Measurements from ENCODE around the gene HIVEP2.
A peak's percentile ranks its signal among the peaks of the same experiment; 100 is the strongest.
"Not testable (repeated sequence)": the region's sequence is repeated elsewhere in the genome, so short reads cannot be mapped to it uniquely, and the experiment has no call there.

HIVEP2 gene

DNA sequence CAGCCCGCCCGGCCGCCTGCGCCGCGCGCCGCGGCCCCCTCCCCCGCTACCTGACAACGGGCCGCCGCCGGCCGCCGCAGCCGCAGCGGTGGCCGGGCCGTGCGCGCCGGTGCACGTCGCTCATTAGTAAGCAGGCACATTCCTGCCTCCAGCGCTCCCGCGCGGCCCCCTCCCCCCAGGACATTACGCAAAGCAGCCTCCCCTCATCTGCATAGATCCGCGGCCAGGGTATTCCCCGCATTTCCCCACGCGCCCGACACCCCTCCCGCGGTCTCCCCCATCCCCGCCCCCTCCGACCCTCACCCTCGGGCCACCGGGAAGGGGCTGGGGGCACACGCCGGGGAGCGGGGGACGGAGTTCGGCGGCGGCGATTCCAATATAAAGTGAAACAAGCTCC is at the start of gene HIVEP2:
HIVEP2 (minus strand) TSS at position 128 of the 397 bp plus-strand sequence. CDS start 170,438 bp downstream, outside the sequence.
- peak; percentile 4 to 23 for DNase-seq

GRCh38 chr6:142993977-142994376 is 49.0 kb upstream of the HIVEP2 start:
- DNase-seq: no peak

- no peak for DNase-seq
Observed at GRCh38 chr6:142987490-142987889, 42.5 kb upstream of the HIVEP2 start.

GRCh38 chr6:142985281-142985680 is 40.3 kb upstream of the HIVEP2 start:
- no peak for DNase-seq

- DNase-seq: no peak
Observed at GRCh38 chr6:142984386-142984785, 39.4 kb upstream of the HIVEP2 start.

GRCh38 chr6:142975365-142975764 is 30.4 kb upstream of the HIVEP2 start:
- DNase-seq: no peak

DNA sequence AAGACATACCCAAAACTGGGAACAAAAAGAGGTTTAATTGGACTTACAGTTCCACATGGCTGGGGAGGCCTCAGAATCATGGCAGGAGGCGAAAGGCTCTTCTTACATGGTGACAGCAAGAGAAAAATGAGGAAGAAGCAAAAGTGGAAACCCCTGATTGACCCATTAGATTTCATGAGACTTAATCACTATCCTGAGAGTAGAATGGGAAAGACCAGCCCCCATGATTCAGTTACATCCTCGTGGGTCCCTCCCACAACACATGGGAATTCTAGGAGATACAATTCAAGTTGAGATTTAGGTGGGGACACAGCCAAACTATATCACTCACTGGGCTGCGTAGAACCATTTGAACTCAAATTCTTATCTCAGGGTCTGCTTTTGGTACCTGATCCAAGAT is 26.0 kb upstream of the HIVEP2 start:
- not testable (repeated sequence) for DNase-seq

- DNase-seq: no peak
Observed at GRCh38 chr6:142968601-142969000, 23.6 kb upstream of the HIVEP2 start.

DNA sequence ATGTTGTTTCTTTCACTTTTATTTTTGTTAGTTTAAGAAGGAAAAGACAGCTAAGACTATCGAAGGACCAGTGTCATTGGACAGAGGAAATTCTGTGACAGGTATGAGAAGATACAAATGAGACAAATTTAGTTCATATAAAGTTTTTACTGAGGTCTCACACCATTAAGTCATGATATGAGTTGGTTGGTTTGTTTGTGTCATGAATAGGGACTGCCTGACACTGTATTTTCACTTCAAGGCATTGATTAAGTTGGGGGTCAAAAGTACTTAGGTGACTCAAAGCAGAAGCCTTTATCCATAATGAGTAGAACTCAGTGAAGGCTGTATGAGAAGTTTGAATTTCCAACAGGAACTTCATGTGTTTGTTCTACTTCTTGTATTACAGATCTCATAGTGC is 21.3 kb upstream of the HIVEP2 start:
- DNase-seq: no peak

DNA sequence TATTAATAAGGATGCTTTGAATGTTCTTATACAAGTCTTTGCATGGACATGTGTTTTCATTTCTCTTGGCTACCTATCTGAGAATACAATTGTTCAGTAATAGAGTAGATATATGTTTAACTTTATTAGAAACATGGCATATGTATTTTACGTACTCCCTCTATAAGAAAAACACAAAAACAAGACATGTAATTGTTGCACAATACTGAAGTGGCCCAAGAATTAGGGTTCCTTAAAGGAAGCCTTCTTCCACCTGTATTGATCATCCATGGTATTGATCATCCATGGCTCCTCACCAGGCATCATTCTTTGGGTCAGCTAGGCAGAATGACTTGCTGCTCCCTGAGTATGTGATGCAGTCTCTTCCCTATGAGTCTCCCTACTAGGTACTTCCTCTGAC is 20.2 kb upstream of the HIVEP2 start:
- no peak for DNase-seq

DNA sequence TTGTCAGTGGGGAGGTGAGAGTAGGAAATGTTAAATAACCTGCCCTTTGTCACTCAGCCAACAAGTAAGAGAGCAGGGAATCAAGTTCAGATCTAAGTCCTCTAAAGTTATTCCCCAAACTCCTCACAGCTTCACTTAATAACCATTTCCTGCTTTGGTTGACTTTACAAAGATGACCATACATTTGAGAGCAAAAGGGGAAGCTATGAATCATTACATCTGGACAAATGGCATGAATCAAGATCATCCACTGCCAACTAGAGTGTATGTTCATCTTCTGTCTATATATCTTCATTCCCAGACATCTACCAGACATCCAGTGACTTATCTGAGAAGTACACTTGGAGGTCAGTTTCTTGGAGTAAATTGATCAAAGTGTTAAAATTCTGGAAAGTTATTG is 15.1 kb upstream of the HIVEP2 start:
- DNase-seq: no peak

DNA sequence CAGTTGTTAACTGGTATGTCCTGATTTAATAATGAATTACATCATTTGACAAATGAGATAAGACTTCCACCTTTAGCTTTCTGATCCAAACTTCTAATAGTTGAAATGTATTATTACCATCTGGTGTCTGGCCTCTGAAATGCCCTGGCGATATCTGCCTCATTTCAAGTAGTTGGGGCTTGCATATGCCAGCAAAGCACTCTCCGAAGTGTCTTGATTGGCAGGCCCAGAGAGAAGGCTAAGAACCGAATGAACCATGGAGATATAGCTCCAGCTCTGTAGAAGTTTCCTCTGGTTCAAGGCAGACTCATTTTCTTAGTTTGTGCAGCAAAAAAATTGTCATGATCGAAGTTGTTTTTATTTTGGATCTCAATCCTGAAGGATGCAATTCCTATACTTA is 13.4 kb upstream of the HIVEP2 start:
- no peak for DNase-seq

DNA sequence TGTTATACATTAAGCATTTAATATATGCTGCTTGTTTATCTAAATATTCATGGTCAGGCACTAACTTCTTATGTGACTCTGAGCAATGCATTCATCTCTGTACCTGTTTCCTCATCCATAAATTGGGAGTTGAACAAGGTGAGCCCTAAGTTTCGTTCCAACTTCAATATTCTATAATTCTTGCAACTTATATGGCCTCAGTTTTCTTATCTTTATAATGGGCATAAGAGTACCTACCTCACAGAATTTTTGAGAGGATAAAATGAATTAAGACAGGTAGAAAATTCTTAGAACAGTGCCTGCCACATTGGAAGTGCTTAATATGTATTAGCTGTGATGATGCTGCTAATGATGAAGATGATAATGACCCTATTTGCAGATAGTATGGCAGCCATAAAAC is 11.8 kb upstream of the HIVEP2 start:
- DNase-seq: no peak

- no peak for DNase-seq
Observed at GRCh38 chr6:142954844-142955243, 9.9 kb upstream of the HIVEP2 start.

DNA sequence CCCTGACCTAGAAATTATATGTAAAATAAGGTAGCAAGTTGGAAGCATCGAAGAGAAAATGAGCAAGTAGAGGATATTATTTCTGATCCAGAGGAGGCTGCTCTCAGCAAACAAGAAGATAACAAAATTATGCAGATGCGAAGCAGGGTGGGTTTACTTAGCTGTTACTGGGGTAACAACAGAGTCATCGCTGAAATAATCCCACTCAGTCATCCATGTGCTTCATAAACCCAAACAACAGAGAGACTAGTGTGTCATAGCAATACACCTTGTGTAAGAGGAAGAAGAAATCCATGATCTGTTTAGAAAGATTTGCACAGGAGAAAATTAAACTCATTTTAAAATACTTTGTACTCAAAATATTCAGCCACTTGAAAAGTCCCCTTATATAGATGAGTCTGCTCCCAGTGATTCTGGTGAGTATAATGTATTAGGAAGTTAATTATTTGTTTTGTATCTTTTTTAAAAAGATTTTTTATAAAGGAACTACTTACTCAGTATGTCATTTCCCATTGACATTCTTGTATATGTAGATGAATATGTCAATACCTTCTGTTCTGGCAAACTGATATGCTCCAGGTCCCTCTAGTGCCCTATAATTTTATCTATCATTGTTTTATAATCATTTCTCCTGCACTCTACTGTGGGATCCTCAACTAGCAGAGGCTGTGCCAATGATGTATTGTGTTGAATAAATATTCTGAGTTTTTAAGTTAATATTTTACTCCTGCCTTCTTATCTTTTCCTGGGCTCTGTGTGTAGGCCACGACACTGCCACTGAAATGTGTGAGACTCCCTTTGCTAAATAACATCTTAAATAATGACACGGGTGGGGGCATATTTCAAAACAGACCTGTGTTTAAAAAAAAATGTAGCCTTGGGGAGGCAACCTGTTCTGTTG is 8.6 kb upstream of the HIVEP2 start:
- DNase-seq: no peak

- DNase-seq: no peak
Observed at GRCh38 chr6:142952614-142953013, 7.6 kb upstream of the HIVEP2 start.

DNA sequence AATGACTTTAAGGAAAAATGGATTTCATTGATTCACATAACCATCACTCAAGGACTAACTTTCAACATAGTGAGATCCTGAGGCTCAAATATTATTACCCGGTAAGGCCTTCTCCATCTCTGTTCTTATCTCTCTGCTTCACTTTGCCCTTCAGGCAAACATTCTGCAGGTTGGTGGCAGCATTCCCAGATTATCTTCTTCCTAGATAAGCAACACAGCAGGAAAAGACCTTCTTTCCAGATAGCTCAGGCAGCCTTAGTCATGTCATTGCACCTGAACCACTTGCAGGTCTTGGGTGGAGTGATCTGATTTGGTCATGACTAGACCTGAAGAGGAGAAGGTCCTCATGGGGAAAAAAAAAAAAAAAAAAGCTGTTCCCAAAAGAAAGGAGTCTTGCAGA is 5.3 kb upstream of the HIVEP2 start:
- no peak for DNase-seq

- DNase-seq: no peak
Observed at GRCh38 chr6:142947714-142948480, 2.9 kb upstream of the HIVEP2 start.

DNA sequence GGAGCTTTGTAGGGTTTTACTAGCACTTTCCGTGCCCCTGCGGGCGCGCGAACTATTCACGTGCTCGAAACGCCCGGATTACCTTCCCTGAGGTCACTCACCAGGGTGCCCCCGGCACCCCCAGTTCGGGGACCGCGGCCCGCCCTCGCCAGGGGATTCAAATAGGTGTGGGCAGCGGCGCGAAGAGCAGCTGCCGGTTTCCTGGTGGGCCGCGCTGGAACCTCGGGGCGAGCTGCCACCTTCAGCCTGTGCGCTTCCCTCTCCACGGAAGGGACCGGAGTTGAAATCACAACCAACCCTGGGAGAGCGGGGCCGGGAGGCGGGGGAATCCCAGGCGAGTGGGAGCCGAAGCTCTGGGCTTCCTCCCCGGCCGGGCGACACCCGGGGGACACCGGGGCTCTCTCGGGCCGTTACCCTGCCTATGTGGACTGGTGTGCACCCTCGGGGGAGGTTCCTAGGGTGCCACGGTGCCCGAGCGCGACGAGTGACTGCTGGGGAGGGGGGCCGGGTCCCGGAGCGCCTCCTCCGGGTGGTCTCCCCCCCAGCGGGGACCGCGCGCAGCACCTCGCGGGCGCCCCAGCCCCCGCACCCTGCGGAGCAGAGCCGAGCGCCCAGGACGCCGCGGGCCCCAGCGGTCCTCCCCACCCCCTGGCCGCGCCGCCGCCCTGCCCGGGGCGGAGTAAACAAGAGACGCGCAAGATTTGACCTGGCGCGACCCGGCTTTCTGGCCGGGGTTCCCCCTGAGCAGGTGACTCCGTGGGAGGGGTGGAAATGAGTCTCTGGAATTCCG is 2.1 kb upstream of the HIVEP2 start:
- DNase-seq: no peak

GRCh38 chr6:142946181-142946923 is 1.4 kb upstream of the HIVEP2 start:
- DNase-seq: peak; percentile 42 to 57

- DNase-seq: no peak
Observed at GRCh38 chr6:142945446-142946180, 637 bp upstream of the HIVEP2 start.
